OCI-LY3 (cell line): Measurements from ENCODE around the gene ZMYND10.

Experiments
- H2AFZ ChIP-seq: fragments of 200-600, 300-600 bp; shearing (Covaris generic); 2 replicates; pipeline ENCODE4 v1.6.0; 2014; ENCODE audit warnings: antibody characterized with exemption, low read depth, low read length
- H3K27ac ChIP-seq: fragments of 200-600, 300-600 bp; sonication (generic); 2 replicates; pipeline ENCODE4 v1.5.1; 2014; ENCODE audit warnings: mild to moderate bottlenecking, low read length, moderate library complexity, mixed read lengths
- H3K27me3 ChIP-seq: fragments of 200-600, 300-600 bp; sonication (generic); 2 replicates; pipeline ENCODE4 v1.6.1; 2014; ENCODE audit warnings: low read depth, low read length, mixed read lengths
- H3K36me3 ChIP-seq: fragments of 200-600, 300-600 bp; sonication (generic); replicated peaks from 2 replicates; pipeline ENCODE3; 2014; ENCODE audit warnings: low read depth, low read length, mixed read lengths
- H3K4me1 ChIP-seq: fragments of 300-600, 200-600 bp; sonication (generic); 2 replicates; pipeline ENCODE4 v1.6.1; 2014; ENCODE audit warnings: low read length, mixed read lengths
- H3K4me2 ChIP-seq: fragments of 200-600, 300-600 bp; sonication (generic); 2 replicates; pipeline ENCODE4 v1.6.1; 2014; ENCODE audit warnings: low read length, mixed read lengths
- H3K4me3 ChIP-seq: fragments of 300-600, 200-600 bp; sonication (generic); 2 replicates; pipeline ENCODE4 v1.5.1; 2014; ENCODE audit warnings: antibody characterized with exemption, mild to moderate bottlenecking, low read length, moderate library complexity
- H3K79me2 ChIP-seq: fragments of 300-600, 200-600 bp; shearing (Covaris generic); 2 replicates; pipeline ENCODE4 v1.6.1; 2014; ENCODE audit warnings: mild to moderate bottlenecking, low read length, mixed read lengths
- H3K9ac ChIP-seq: fragments of 300-600, 200-600 bp; shearing (Covaris generic); 2 replicates; pipeline ENCODE4 v1.6.0; 2014; ENCODE audit warnings: mild to moderate bottlenecking, low read length, moderate library complexity
- H3K9me3 ChIP-seq: fragments of 200-600, 300-600 bp; shearing (Covaris generic); 2 replicates; pipeline ENCODE4 v1.6.1; 2014; ENCODE audit warnings: low read length, mixed read lengths; ENCODE audit not compliant: insufficient read depth
- H4K20me1 ChIP-seq: fragments of 200-600, 300-600 bp; sonication (generic); 2 replicates; pipeline ENCODE4 v1.6.1; 2016; ENCODE audit warnings: low read length, mixed read lengths; ENCODE audit not compliant: insufficient read depth
- CTCF ChIP-seq: fragments of 200-600, 300-600 bp; sonication (generic); IDR thresholded peaks from 2 replicates; pipeline ENCODE4 v1.5.1; 2014; ENCODE audit warnings: antibody characterized with exemption, low read length, low read depth
- EZH2phosphoT487 ChIP-seq: fragments of 200-600 bp; shearing (Covaris generic); IDR thresholded peaks from 2 replicates; pipeline ENCODE4 v1.6.1; 2018; ENCODE audit warnings: antibody characterized with exemption, mixed run types, low read depth

ZMYND10 gene

GRCh38 chr3:50365080-50365841, 19.7 kb upstream of the ZMYND10 start:
- no peak for TF ChIP-seq EZH2phosphoT487
- no peak for TF ChIP-seq CTCF
- peak overlapping the region; percentile 48; the same call in 1 of the 2 replicates for H3K9ac ChIP-seq

GRCh38 chr3:50364573-50365079, 19.1 kb upstream of the ZMYND10 start:
- H3K79me2 ChIP-seq, result no peaks in the 10 kb centered on the region
- H3K36me3 ChIP-seq, result no peaks in the 10 kb centered on the region
- peak overlapping the region; percentile 78; the same call in 1 of the 2 replicates for H3K4me3 ChIP-seq
- TF ChIP-seq CTCF, result no peak
- TF ChIP-seq EZH2phosphoT487, result no peak
- H4K20me1 ChIP-seq, result no peaks in the 10 kb centered on the region
- H3K4me1 ChIP-seq, result peaks cover 10% of the 10 kb centered on the region
- H3K4me2 ChIP-seq, result peak overlapping the region; percentile 85; the same call in 1 of the 2 replicates
- H3K9ac ChIP-seq, result no peak overlapping the region
- H3K27me3 ChIP-seq, result peaks cover 8% of the 10 kb centered on the region
- no peak overlapping the region for H2AFZ ChIP-seq
- no peak overlapping the region for H3K27ac ChIP-seq
- H3K9me3 ChIP-seq, result no peaks in the 10 kb centered on the region

More at GRCh38 chr3:50365080-50365841, 19.7 kb upstream of the ZMYND10 start:
- H3K36me3 ChIP-seq, result no peaks in the 10 kb centered on the region
- peaks cover 8% of the 10 kb centered on the region for H3K27me3 ChIP-seq
- H2AFZ ChIP-seq, result peak overlapping the region; percentile 45
- H3K4me1 ChIP-seq, result peaks cover 6% of the 10 kb centered on the region; the same call in 1 of the 2 replicates
- H3K9me3 ChIP-seq, result no peaks in the 10 kb centered on the region
- H3K27ac ChIP-seq, result no peak overlapping the region
- H3K4me2 ChIP-seq, result peak overlapping the region; percentile 85
- H4K20me1 ChIP-seq, result no peaks in the 10 kb centered on the region
- H3K79me2 ChIP-seq, result no peaks in the 10 kb centered on the region
- H3K4me3 ChIP-seq, result peak overlapping the region; percentile 78

GRCh38 chr3:50359760-50360110, 14.2 kb upstream of the ZMYND10 start:
- Histone ChIP-seq H3K27me3 (no peaks in the 10 kb centered on the region), H3K9me3 (no peaks in the 10 kb centered on the region), H3K36me3 (peaks cover 21% of the 10 kb centered on the region), H2AFZ (peak overlapping the region; percentile 87), H3K79me2 (peaks cover 38% of the 10 kb centered on the region), H3K27ac (no peak overlapping the region), H4K20me1 (0 out of 2 replicates have a peak, but pooled peaks cover 10% of the 10 kb centered on the region), H3K9ac (peak overlapping the region; percentile 20), H3K4me1 (peaks cover 23% of the 10 kb centered on the region), H3K4me3 (peak overlapping the region; percentile 92), H3K4me2 (peak overlapping the region; percentile 74)
- no peak for TF ChIP-seq EZH2phosphoT487
- TF ChIP-seq CTCF, result no peak

- Histone ChIP-seq H3K36me3 (peaks cover 24% of the 10 kb centered on the region), H3K9ac (peak within 1 kb of the TSS; percentile 94), H3K4me3 (peak within 1 kb of the TSS; percentile 92), H3K9me3 (no peaks in the 10 kb centered on the region), H2AFZ (peak within 1 kb of the TSS; percentile 87), H4K20me1 (0 out of 2 replicates have a peak, but pooled peaks cover 10% of the 10 kb centered on the region), H3K4me1 (peaks cover 23% of the 10 kb centered on the region), H3K4me2 (peak within 1 kb of the TSS; percentile 96), H3K27ac (peak within 1 kb of the TSS; percentile 43), H3K27me3 (no peaks in the 10 kb centered on the region), H3K79me2 (peaks cover 38% of the 10 kb centered on the region)
- TF ChIP-seq EZH2phosphoT487 (no peak), CTCF (no peak)
Observed at GRCh38 chr3:50358911-50359759, 13.6 kb upstream of the ZMYND10 start, which contains the start of gene TMEM115. TMEM115 (minus strand) TSS chr3:50359521; CDS start chr3:50359063, 458 bp downstream.
